ENCODE data around the gene RYR1. TPM values are rescaled to one million over a fixed set of nuclear protein-coding genes. Genes with fewer than 3 reads are reported as not detected.

RYR1 gene
- total RNA-seq, 1 donor from 2014 or later, result 0.03 TPM

DNA sequence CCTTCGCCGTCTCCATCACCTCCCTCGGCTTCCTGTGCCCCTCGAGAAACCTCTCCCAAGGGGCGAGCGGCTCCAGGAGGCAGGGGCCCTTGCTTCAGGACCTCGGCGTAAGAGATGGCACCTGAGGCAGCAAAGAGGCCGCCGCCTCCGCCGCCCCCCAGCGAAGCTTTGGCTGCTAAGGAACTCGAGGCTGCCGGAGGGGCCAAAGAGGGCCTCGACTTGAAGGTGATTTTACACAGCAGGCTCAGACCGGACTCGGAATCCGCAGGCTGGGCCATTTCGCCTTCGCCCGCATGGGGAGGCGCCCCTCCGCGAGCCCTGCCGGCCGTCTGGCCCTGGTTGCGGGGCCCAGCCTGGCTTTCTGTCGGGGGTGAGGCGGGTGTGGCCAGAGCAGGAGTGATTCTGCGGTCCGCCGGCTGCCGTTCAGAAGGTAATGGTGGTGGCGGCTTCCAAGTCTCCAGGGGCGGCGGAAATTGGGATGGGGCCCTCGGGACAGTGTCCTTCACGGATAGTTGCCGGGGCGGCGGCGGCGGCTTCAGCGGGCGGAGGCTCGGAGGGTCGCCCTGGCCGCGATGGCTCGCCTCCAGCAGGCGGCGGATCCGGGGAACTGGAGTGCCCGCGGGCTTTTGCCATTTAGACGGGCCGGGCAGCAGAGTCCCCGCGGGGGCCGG, 47.1 kb upstream of the RYR1 start:
- peaks cover 13% of the 10 kb centered on the region for H3K4me1 Mint-ChIP-seq (ENCODE audit: unreplicated experiment)
- H3K27me3 Mint-ChIP-seq (ENCODE audit: unreplicated experiment), result no peaks in the 10 kb centered on the region
- DNase-seq (ENCODE audit: extremely low spot score, unreplicated experiment), result no peak
- H3K27ac Mint-ChIP-seq (ENCODE audit: unreplicated experiment), result no peak overlapping the region
- H3K9me3 Mint-ChIP-seq (ENCODE audit: unreplicated experiment), result no peaks in the 10 kb centered on the region
- no peak overlapping the region for H3K4me3 Mint-ChIP-seq (ENCODE audit: unreplicated experiment)
- H3K36me3 Mint-ChIP-seq (ENCODE audit: unreplicated experiment), result peaks cover 18% of the 10 kb centered on the region
- TF ChIP-seq, protein P1, sequence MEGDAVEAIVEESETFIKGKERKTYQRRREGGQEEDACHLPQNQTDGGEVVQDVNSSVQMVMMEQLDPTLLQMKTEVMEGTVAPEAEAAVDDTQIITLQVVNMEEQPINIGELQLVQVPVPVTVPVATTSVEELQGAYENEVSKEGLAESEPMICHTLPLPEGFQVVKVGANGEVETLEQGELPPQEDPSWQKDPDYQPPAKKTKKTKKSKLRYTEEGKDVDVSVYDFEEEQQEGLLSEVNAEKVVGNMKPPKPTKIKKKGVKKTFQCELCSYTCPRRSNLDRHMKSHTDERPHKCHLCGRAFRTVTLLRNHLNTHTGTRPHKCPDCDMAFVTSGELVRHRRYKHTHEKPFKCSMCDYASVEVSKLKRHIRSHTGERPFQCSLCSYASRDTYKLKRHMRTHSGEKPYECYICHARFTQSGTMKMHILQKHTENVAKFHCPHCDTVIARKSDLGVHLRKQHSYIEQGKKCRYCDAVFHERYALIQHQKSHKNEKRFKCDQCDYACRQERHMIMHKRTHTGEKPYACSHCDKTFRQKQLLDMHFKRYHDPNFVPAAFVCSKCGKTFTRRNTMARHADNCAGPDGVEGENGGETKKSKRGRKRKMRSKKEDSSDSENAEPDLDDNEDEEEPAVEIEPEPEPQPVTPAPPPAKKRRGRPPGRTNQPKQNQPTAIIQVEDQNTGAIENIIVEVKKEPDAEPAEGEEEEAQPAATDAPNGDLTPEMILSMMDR (IDR thresholded peaks at IDR 0.05), result no peak

DNA sequence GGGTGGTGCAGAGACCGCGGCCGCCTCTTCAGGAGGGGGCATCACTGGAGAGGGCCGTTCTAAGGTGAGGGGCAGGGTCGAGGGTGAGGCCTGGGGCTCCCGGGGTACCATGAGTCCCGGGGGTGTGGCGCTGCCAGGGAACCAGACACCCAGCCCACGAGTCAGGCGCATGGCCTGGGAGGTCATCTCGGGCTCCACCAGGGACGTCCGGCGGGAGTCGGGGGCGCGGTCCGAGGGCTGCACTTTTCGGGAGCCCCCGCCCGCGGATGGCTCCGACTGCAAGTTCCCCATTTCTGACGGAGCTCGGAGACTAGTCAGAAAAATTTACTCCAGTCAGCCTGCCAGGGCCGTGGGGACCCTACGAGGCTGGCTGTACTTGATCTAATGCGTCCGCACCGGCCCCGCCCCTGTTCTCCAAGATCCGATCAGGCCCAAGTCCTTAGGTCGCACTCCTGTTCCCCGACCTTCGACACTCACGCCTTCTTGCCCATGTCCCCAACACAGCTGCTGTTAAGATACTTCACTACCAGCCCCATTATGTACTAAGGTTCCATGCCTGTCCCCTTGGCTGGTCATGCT, 46.4 kb upstream of the RYR1 start:
- Mint-ChIP-seq H3K4me1 (ENCODE audit: unreplicated experiment) (peaks cover 13% of the 10 kb centered on the region), H3K27ac (ENCODE audit: unreplicated experiment) (peak overlapping the region; percentile 87), H3K27me3 (ENCODE audit: unreplicated experiment) (no peaks in the 10 kb centered on the region), H3K4me3 (ENCODE audit: unreplicated experiment) (peak overlapping the region; percentile 92), H3K9me3 (ENCODE audit: unreplicated experiment) (no peaks in the 10 kb centered on the region), H3K36me3 (ENCODE audit: unreplicated experiment) (peaks cover 13% of the 10 kb centered on the region)
- TF ChIP-seq, protein P1 (IDR thresholded peaks at IDR 0.05), result no peak
- DNase-seq (ENCODE audit: extremely low spot score, unreplicated experiment), result no peak

DNA sequence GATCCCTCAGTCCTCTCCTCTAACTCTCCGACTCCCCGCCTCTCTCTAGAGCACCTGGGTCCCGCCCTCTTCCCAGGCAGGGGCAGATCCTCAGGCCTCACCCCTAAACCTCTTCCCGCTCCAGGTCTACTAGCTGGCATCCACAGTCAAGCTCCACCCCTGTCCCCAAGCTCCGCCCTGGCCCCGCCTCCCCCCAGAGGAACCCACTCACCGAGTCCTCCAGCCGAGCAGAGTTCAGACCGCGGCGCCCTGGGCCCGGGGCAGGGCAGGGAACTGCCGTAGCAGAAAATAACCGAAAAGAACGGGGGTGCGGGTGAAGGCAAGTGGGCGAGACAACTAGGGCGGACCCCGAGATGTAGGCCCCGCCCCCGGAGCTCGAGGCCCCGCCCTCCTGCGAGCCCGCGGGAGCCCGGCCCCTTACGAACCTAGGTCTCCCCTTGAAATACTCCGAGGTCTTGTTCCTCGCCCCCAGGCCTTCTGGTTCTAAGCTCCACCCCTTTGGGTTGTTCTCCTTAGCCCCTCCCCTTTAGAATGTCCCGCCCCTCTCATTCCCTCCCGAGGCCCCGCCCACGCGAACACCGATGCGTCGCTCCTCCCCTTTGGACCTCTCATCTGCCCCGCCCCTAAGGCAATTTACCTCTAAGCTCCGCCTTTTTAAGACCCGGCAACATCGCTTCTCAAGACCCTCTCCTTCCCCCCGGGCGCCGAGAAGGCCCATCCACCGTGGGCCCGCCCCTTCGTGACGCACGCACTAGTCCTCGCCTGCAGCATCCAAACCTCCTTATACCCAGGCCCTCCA, 45.7 kb upstream of the RYR1 start, which contains the start of gene GGN:
GGN (minus strand) TSS at position 485 of the 799 bp plus-strand sequence. CDS start 773 bp downstream, outside the sequence.
- no peaks in the 10 kb centered on the region for H3K27me3 Mint-ChIP-seq (ENCODE audit: unreplicated experiment)
- H3K4me1 Mint-ChIP-seq (ENCODE audit: unreplicated experiment), result peaks cover 15% of the 10 kb centered on the region
- no peaks in the 10 kb centered on the region for H3K9me3 Mint-ChIP-seq (ENCODE audit: unreplicated experiment)
- TF ChIP-seq, protein P1 (IDR thresholded peaks at IDR 0.05), result no peak
- H3K27ac Mint-ChIP-seq (ENCODE audit: unreplicated experiment), result peak within 1 kb of the TSS; percentile 90
- H3K36me3 Mint-ChIP-seq (ENCODE audit: unreplicated experiment), result peaks cover 12% of the 10 kb centered on the region
- DNase-seq (ENCODE audit: extremely low spot score, unreplicated experiment), result peak; percentile 96
- peak within 1 kb of the TSS; percentile 92 for H3K4me3 Mint-ChIP-seq (ENCODE audit: unreplicated experiment)

DNA sequence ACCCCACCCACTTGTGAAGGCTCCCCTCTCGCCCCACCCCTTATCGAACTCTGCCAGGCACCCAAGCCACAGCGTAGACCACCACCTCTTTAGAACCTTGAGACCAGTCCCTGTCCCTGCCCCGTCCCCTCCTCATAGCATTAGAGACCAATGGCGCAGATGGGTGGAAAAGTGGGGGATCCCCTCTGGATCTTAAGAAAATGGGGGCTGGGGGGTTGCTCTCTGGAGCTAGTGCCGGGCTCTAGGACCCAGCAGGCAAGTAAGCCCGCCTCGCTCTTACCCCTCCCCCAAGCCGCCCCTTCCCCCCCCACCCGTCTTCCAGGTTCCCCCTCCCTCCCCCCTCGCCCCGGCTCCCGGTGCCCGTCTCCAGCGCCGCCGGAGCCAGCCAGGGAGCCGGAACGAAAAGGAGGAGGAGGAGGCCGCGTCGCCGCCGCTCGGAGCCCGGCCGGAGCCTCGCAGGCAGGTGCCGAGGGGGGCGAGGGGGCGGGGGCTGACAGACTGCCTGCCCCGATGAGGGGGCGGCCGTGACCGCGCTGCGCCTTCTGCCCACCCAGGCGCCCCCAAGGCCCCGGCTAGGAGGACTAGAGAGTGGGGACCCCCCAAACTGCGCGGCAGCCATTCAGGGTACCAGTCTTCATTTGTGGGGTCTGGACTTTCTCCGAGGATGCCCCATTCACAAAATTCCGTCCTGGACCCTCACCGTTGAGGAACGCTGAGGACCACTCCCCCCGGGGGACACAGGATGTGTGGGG, 45.0 kb upstream of the RYR1 start, which contains the start of gene SPRED3:
SPRED3 (plus strand) TSS at position 349 of the 752 bp plus-strand sequence. CDS start 1,606 bp downstream, outside the sequence.
- Mint-ChIP-seq H3K4me3 (ENCODE audit: unreplicated experiment) (peak within 1 kb of the TSS; percentile 92), H3K27ac (ENCODE audit: unreplicated experiment) (peak within 1 kb of the TSS; percentile 90), H3K4me1 (ENCODE audit: unreplicated experiment) (peaks cover 16% of the 10 kb centered on the region), H3K9me3 (ENCODE audit: unreplicated experiment) (no peaks in the 10 kb centered on the region), H3K36me3 (ENCODE audit: unreplicated experiment) (peaks cover 7% of the 10 kb centered on the region), H3K27me3 (ENCODE audit: unreplicated experiment) (no peaks in the 10 kb centered on the region)
- TF ChIP-seq, protein P1 (IDR thresholded peaks at IDR 0.05), result no peak
- no peak for DNase-seq (ENCODE audit: extremely low spot score, unreplicated experiment)
